ENCODE results near the gene WDFY4. TPM values are rescaled to one million over a fixed set of nuclear protein-coding genes. Genes with fewer than 3 reads are reported as not detected.

Gene WDFY4
- total and polyA plus RNA-seq, 2 of the 4 experiments (the other 2 are of a cell fraction) = not detected

DNA sequence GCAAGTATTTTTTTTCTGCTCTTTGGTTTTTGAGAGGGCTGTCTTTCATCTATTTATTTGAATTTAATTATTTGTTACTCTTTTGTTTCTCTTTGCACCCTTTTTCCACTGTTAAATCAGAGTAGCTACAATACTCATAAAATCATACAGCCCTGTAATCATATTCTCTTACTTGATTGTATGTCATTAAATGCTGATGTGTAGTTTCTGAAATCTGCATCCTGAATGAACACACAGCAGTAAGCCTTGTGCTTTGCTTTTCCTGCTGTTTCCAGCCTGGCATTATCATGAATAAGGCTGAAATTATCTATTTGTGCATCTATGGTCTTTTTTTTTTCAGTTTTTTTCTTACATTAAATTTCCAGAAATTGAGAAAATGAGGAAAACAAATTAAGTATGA is 250.9 kb downstream of the WDFY4 start:
- H3K36me3 ChIP-seq (ENCODE audit: control insufficient read depth, insufficient read depth, low read length) = no peaks in the 10 kb centered on the region
- no peak overlapping the region for H3K23ac ChIP-seq (ENCODE audit: low read depth, low read length)
- no peaks in the 10 kb centered on the region for H3K79me1 ChIP-seq (ENCODE audit: low read depth in 1 of 2, low read length in 2 of 2)
- no peak overlapping the region for H3K9ac ChIP-seq (ENCODE audit: low read depth, low read length)
- H3K27ac ChIP-seq (ENCODE audit: insufficient read depth, low read length) = no peak overlapping the region
- H3K27me3 ChIP-seq (ENCODE audit: control insufficient read depth, insufficient read depth, low read length) = peaks cover 30% of the 10 kb centered on the region
- H3K14ac ChIP-seq (replicated peaks; ENCODE audit: low read depth, low read length) = no peak overlapping the region
- no peak overlapping the region for H4K8ac ChIP-seq (ENCODE audit: low read depth in 2 of 2, low read length in 2 of 2)
- H3K4ac ChIP-seq (ENCODE audit: low read depth, low read length) = no peak overlapping the region
- no peaks in the 10 kb centered on the region for H4K20me1 ChIP-seq (ENCODE audit: insufficient read depth, low read length)
- ATAC-seq (ENCODE audit: low read depth) = no peak
- H3K9me1 ChIP-seq (ENCODE audit: insufficient read depth, low read length) = no peaks in the 10 kb centered on the region
- ChIA-PET POLR2A (ENCODE audit: unreplicated experiment) (no interaction called here), CTCF (no interaction called here)
- no peak overlapping the region for H2AK9ac ChIP-seq (replicated peaks; ENCODE audit: low read depth, low read length, poor library complexity)
- H4K5ac ChIP-seq (ENCODE audit: low read depth, low read length) = no peak overlapping the region
- H2BK15ac ChIP-seq (ENCODE audit: low read depth, low read length) = no peak overlapping the region
- no peak overlapping the region for H2BK120ac ChIP-seq (ENCODE audit: low read depth, low read length)
- in situ Hi-C loops (cut with MboI; ENCODE audit: low sequenced_read_pairs) (no loop called here), dilution Hi-C loops (cut with HindIII; ENCODE audit: low sequenced_read_pairs, unreplicated experiment) (no loop called here), intact Hi-C loops (cut with micrococcal nuclease) (no loop called here)
- DNase-seq = no peak
- BruUV-seq (replicated peaks) = no TSS peak
- H3K4me1 ChIP-seq (ENCODE audit: control insufficient read depth, insufficient read depth, low read length) = no peaks in the 10 kb centered on the region
- no peak overlapping the region for H2AFZ ChIP-seq (replicated peaks; ENCODE audit: low read length, poor library complexity)
- no peak overlapping the region for H2BK5ac ChIP-seq (ENCODE audit: low read depth, low read length, poor library complexity, severe bottlenecking)
- H2AK5ac ChIP-seq (ENCODE audit: low read depth, low read length) = no peak overlapping the region
- H3K56ac ChIP-seq (ENCODE audit: extremely low read depth, insufficient read depth, low read length) = no peak overlapping the region
- H3K9me3 ChIP-seq (ENCODE audit: control insufficient read depth, insufficient read depth, low read length) = no peaks in the 10 kb centered on the region
- H3K18ac ChIP-seq (ENCODE audit: low read depth, low read length) = no peak overlapping the region
- H3K4me3 ChIP-seq (ENCODE audit: insufficient read depth, low read depth, low read length) = no peak overlapping the region
- H4K91ac ChIP-seq (ENCODE audit: insufficient read depth, low read depth, low read length) = no peak overlapping the region
- H2BK20ac ChIP-seq (ENCODE audit: low read depth, low read length) = no peak overlapping the region
- H3K4me2 ChIP-seq (ENCODE audit: low read depth, low read length) = no peak overlapping the region
- TF ChIP-seq POLR2A (IDR thresholded peaks at IDR 0.05; ENCODE audit: low read depth, low read length) (no peak), RAD21 (IDR thresholded peaks at IDR 0.05; ENCODE audit: low read length) (no peak), MAZ (IDR thresholded peaks at IDR 0.05; ENCODE audit: borderline replicate concordance, low read depth, low read length) (no peak)

Measured in IMR-90 (cell line).